Measurements from ENCODE around the gene ABCG2. TPM values are rescaled to one million over a fixed set of nuclear protein-coding genes. Genes with fewer than 3 reads are reported as not detected.
A peak's percentile ranks its signal among the peaks of the same experiment; 100 is the strongest.

The ABCG2 gene
- total RNA-seq, 1 experiment from 2014 or later = 24.6 TPM

DNA sequence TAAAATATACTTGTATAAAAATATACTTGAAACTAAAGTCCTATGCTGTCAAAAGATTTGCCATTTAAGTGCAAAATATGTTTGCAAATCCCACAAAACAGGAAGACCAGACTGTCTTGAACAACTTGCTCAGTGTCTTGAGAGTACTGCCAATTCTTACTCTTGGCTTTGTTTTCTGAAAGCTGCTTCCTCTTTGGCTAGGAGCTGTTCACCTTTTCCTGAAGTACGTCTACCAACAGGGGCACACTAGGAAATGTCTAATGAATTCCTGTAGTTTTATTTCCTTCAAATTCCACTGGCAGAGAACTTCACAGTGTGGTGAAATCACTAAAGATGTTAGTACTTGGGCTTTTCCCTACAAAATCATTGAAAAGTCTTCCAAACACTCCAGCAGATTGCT, 46.4 kb upstream of the ABCG2 start:
- no peak for DNase-seq
- Histone ChIP-seq H2AFZ (0 out of 2 replicates have a peak overlapping the region, but pooled peaks have one; percentile 8), H3K79me2 (ENCODE audit: low read depth) (no peaks in the 10 kb centered on the region), H3K4me2 (no peak overlapping the region), H3K27me3 (ENCODE audit: insufficient read depth, low read depth) (no peaks in the 10 kb centered on the region), H3K27ac (no peak overlapping the region), H3K4me1 (replicated peaks; ENCODE audit: insufficient read depth) (no peaks in the 10 kb centered on the region), H3K9me3 (ENCODE audit: insufficient read depth, low read depth) (no peaks in the 10 kb centered on the region), H3K36me3 (ENCODE audit: low read depth) (no peaks in the 10 kb centered on the region), H4K20me1 (ENCODE audit: insufficient read depth) (no peaks in the 10 kb centered on the region), H3K9me2 (ENCODE audit: insufficient read depth) (no peaks in the 10 kb centered on the region; the same call in 1 of the 2 replicates), H3F3A (ENCODE audit: insufficient read depth, low read depth) (no peaks in the 10 kb centered on the region), H3K4me3 (no peak overlapping the region)
- POLR2A ChIA-PET (ENCODE audit: unreplicated experiment) = no interaction called here
- CTCF ChIA-PET = no interaction called here
- BruUV-seq (replicated peaks) = no TSS peak
- intact Hi-C loops (cut with micrococcal nuclease; ENCODE audit: unreplicated experiment) = no loop called here
- TF ChIP-seq, protein P1, sequence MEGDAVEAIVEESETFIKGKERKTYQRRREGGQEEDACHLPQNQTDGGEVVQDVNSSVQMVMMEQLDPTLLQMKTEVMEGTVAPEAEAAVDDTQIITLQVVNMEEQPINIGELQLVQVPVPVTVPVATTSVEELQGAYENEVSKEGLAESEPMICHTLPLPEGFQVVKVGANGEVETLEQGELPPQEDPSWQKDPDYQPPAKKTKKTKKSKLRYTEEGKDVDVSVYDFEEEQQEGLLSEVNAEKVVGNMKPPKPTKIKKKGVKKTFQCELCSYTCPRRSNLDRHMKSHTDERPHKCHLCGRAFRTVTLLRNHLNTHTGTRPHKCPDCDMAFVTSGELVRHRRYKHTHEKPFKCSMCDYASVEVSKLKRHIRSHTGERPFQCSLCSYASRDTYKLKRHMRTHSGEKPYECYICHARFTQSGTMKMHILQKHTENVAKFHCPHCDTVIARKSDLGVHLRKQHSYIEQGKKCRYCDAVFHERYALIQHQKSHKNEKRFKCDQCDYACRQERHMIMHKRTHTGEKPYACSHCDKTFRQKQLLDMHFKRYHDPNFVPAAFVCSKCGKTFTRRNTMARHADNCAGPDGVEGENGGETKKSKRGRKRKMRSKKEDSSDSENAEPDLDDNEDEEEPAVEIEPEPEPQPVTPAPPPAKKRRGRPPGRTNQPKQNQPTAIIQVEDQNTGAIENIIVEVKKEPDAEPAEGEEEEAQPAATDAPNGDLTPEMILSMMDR (conservative IDR thresholded peaks at IDR 0.05) = no peak
- TF ChIP-seq EZH2 (IDR thresholded peaks at IDR 0.05; ENCODE audit: low read depth) = no peak

DNA sequence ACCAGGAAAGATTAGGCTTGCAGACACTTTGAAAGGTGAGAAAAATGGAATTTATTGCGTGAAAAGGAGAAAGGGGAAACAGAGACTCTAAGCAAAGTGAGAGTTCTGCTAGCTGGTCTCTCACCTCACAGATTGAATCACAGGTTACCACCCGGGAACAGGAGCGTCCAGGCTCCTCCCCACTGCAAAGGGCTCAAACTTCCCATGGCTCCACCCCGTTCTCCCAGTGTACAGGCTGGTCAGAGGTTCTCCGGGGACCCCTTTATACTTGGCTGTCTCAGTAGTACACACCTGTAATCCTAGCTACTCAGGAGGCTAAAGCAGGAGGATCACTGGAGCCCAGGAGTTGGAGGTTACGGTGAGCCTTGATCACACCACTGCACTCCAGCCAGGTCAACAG, 44.0 kb upstream of the ABCG2 start:
- no peaks in the 10 kb centered on the region for H3K79me2 ChIP-seq (ENCODE audit: low read depth)
- no peak for TF ChIP-seq EZH2 (IDR thresholded peaks at IDR 0.05; ENCODE audit: low read depth)
- TF ChIP-seq, protein P1 (conservative IDR thresholded peaks at IDR 0.05) = no peak
- no peak overlapping the region for H3K4me2 ChIP-seq
- H3K9me3 ChIP-seq (ENCODE audit: insufficient read depth, low read depth) = no peaks in the 10 kb centered on the region
- no peak overlapping the region for H3K4me3 ChIP-seq
- ChIA-PET CTCF (interaction anchor here (0.6 kb wide), 1 partner anchor 954 kb away, joined by 9 read pairs; no protein-coding TSS in a partner anchor), POLR2A (ENCODE audit: unreplicated experiment) (no interaction called here)
- intact Hi-C loops (cut with micrococcal nuclease; ENCODE audit: unreplicated experiment) = no loop called here
- H3K27me3 ChIP-seq (ENCODE audit: insufficient read depth, low read depth) = no peaks in the 10 kb centered on the region
- no peak for DNase-seq
- H3K9me2 ChIP-seq (ENCODE audit: insufficient read depth) = no peaks in the 10 kb centered on the region; the same call in 1 of the 2 replicates
- BruUV-seq (replicated peaks) = no TSS peak
- H3K4me1 ChIP-seq (replicated peaks; ENCODE audit: insufficient read depth) = no peaks in the 10 kb centered on the region
- H2AFZ ChIP-seq = no peak overlapping the region
- H3K36me3 ChIP-seq (ENCODE audit: low read depth) = no peaks in the 10 kb centered on the region
- H3F3A ChIP-seq (ENCODE audit: insufficient read depth, low read depth) = no peaks in the 10 kb centered on the region
- no peak overlapping the region for H3K27ac ChIP-seq
- no peaks in the 10 kb centered on the region for H4K20me1 ChIP-seq (ENCODE audit: insufficient read depth)

- no TSS peak for BruUV-seq (replicated peaks)
- no peak overlapping the region for H3K27ac ChIP-seq
- no peaks in the 10 kb centered on the region for H4K20me1 ChIP-seq (ENCODE audit: insufficient read depth)
- H3K4me1 ChIP-seq (replicated peaks; ENCODE audit: insufficient read depth) = no peaks in the 10 kb centered on the region
- H2AFZ ChIP-seq = no peak overlapping the region
- ChIA-PET CTCF (no interaction called here), POLR2A (ENCODE audit: unreplicated experiment) (no interaction called here)
- no peak for DNase-seq
- TF ChIP-seq EZH2 (IDR thresholded peaks at IDR 0.05; ENCODE audit: low read depth) = no peak
- TF ChIP-seq, protein P1 (conservative IDR thresholded peaks at IDR 0.05) = no peak
- H3K9me2 ChIP-seq (ENCODE audit: insufficient read depth) = no peaks in the 10 kb centered on the region; the same call in 1 of the 2 replicates
- no peak overlapping the region for H3K4me2 ChIP-seq
- intact Hi-C loops (cut with micrococcal nuclease; ENCODE audit: unreplicated experiment) = no loop called here
- H3K79me2 ChIP-seq (ENCODE audit: low read depth) = no peaks in the 10 kb centered on the region
- H3K27me3 ChIP-seq (ENCODE audit: insufficient read depth, low read depth) = no peaks in the 10 kb centered on the region
- no peaks in the 10 kb centered on the region for H3K36me3 ChIP-seq (ENCODE audit: low read depth)
- no peaks in the 10 kb centered on the region for H3F3A ChIP-seq (ENCODE audit: insufficient read depth, low read depth)
- H3K4me3 ChIP-seq = no peak overlapping the region
- no peaks in the 10 kb centered on the region for H3K9me3 ChIP-seq (ENCODE audit: insufficient read depth, low read depth)
Observed at GRCh38 chr4:88200186-88200585, 41.7 kb upstream of the ABCG2 start.

Measured in PC-9 (cell line).